ENCODE results near the gene RPAIN.

DNA sequence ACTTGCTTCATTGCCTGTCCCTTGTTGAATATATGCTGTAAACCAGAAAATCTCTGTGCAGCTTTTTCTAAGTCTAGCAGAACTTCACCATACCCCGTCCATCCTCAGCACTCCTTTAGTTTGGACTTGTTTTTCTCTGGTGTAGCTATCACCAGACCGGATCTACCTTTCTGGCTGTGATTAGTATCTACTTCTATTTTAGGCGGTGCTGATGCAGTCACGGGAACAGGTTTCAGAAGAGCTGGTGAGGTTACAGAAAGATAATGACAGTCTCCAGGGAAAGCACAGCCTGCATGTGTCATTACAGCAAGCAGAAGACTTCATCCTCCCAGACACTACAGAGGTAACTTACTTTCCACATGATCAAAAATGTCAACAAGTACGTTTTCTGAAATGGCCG lies 46.9 kb upstream of the RPAIN start:
- TF ChIP-seq, protein P1, sequence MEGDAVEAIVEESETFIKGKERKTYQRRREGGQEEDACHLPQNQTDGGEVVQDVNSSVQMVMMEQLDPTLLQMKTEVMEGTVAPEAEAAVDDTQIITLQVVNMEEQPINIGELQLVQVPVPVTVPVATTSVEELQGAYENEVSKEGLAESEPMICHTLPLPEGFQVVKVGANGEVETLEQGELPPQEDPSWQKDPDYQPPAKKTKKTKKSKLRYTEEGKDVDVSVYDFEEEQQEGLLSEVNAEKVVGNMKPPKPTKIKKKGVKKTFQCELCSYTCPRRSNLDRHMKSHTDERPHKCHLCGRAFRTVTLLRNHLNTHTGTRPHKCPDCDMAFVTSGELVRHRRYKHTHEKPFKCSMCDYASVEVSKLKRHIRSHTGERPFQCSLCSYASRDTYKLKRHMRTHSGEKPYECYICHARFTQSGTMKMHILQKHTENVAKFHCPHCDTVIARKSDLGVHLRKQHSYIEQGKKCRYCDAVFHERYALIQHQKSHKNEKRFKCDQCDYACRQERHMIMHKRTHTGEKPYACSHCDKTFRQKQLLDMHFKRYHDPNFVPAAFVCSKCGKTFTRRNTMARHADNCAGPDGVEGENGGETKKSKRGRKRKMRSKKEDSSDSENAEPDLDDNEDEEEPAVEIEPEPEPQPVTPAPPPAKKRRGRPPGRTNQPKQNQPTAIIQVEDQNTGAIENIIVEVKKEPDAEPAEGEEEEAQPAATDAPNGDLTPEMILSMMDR (IDR thresholded peaks at IDR 0.05) = no peak
- TF ChIP-seq POLR2A (IDR thresholded peaks at IDR 0.05) = no peak
